Left cardiac atrium (tissue), 4 donors: ENCODE measurements around the gene SHLD2. TPM values are rescaled to one million over a fixed set of nuclear protein-coding genes. Genes with fewer than 3 reads are reported as not detected.
"Not testable (repeated sequence)": the region's sequence is repeated elsewhere in the genome, so short reads cannot be mapped to it uniquely, and the experiment has no call there.

Experiments
- ATAC-seq, 2 donors: fragments of 200-7000 bp; cut with Tn5 transposase; one replicate each; pipeline ENCODE4 v1.9.1; 2020; ENCODE audit warnings: mild to moderate bottlenecking in 2 of 2, moderate library complexity in 2 of 2
- DNase-seq: peaks from one replicate; pipeline ENCODE4 v3.0.0-alpha.2; 2020
- intact Hi-C, 2 donors: fragments of 100-400 bp; cut with DNase I; formaldehyde crosslinking; loops; one replicate each; pipeline versions ENCODE4 v1.14.1 to v1.15.1; 2022 to 2023
- total RNA-seq, 2 donors: library from RNA; stranded (reverse); fragmentation: NEBNext Ultra II Directional; extraction: Animal tissue kit (Norgen Biotek cat#: 25700); gene quantifications; one replicate each; pipeline ENCODE4 v1.2.1, GENCODE V29; 2021
- donor health status: DM: no; HTN: yes; CAD: no.
- donor health status: DM: no; HTN: yes; CAD: no; lungs with severe emphysema.
- donor health status: DM: yes; HTN: yes; CAD: no.
- donor health status: Dilated cardiomyopathy.

Gene SHLD2
- total RNA-seq, 2 donors from 2014 or later = 17.6 to 26.2 TPM

DNA sequence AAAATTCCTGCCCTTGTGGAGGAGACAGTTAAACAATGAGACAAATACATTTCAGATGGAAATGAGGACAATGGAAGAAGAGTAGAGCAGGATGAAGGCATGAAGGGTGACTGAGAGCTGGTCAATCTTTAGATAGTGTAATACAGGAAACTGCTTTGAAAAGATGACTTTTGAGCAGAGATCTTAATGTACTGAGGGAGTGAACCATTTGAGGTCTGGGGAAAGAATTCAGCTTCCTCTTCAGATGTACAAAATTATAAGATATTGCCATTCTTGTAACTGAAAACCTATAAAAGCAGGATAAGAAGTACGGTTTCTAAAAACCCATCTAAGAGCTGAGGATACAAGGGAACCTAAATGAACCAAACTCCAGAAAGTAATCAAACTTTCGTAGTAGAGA, 38.9 kb downstream of the SHLD2 start:
- ATAC-seq, DNase-seq, intact Hi-C loops: not testable (repeated sequence)

- DNase-seq, intact Hi-C loops: not testable (repeated sequence)
- peak; percentile 78 to 85 for ATAC-seq
Observed at GRCh38 chr10:87134440-87134839, 39.4 kb downstream of the SHLD2 start.

- DNase-seq, ATAC-seq, intact Hi-C loops: not testable (repeated sequence)
Observed at GRCh38 chr10:87137478-87137877, 42.5 kb downstream of the SHLD2 start.

GRCh38 chr10:87142230-87143108, 47.5 kb downstream of the SHLD2 start:
- peak; percentile 67 to 82 for ATAC-seq
- DNase-seq, intact Hi-C loops: not testable (repeated sequence)

- intact Hi-C loops, DNase-seq, ATAC-seq: not testable (repeated sequence)
Observed at GRCh38 chr10:87143109-87143418, 48.1 kb downstream of the SHLD2 start.

DNA sequence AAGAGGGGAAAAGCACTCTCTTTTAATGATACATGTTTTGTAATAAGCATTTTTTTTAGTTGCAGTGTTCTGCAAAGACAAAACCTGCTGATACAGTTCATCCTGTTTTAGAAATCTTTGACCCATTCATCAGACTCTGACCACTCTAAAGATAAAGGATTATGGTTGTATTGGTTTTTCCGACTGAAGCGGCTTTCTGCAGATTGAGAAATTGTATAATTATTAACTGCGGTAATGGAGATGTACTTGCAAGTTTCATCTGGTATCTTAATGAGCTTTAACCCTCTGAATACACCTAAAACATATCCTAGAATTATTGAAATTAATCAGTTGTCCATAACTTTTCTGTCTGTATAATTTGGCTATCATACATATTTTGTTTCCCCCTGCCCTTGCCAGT, 50.6 kb downstream of the SHLD2 start:
- ATAC-seq, intact Hi-C loops, DNase-seq: not testable (repeated sequence)

GRCh38 chr10:87149020-87149609, 54.1 kb downstream of the SHLD2 start:
- intact Hi-C loops, DNase-seq: not testable (repeated sequence)
- peak in 1 of 2 donors; percentile 54 for ATAC-seq

DNA sequence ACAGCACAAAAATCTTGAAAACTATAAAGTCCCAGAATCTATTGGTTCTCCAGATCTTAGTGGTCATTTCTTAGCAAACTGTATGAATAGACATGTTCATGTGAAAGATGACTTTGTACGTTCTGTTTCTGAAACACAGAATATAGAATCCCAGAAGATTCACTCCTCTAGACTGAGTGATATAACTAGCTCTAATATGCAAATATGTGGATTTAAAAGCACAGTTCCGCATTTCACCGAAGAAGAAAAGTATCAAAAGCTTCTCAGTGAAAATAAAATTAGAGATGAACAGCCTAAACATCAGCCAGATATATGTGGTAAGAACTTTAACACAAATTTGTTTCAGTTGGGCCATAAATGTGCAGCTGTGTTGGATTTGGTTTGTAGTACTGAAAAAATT, 56.5 kb downstream of the SHLD2 start:
- intact Hi-C loops, DNase-seq: not testable (repeated sequence)

GRCh38 chr10:87156841-87157240, 61.8 kb downstream of the SHLD2 start:
- ATAC-seq, intact Hi-C loops, DNase-seq: not testable (repeated sequence)

More for the DNA sequence above, 56.5 kb downstream of the SHLD2 start:
- ATAC-seq = not testable (repeated sequence)

DNA sequence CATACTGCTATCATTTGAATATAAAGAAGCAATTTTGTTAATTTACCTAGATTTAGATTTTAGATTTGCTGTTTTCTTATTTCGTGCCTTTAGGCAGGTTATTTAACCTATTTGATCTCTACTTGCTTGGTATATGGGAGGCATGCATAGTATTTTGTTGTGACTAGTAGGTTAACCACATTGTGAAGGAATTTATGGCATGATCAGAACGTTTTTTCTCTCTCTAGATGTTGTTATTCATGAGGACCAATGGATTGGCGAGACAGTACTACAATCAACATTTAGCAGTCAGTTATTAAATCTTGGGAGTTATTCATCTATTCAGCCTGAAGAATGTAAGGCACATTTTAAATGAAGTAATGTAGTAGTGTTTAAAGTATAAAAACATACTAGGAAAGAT, 62.8 kb downstream of the SHLD2 start:
- DNase-seq, intact Hi-C loops, ATAC-seq: not testable (repeated sequence)

DNA sequence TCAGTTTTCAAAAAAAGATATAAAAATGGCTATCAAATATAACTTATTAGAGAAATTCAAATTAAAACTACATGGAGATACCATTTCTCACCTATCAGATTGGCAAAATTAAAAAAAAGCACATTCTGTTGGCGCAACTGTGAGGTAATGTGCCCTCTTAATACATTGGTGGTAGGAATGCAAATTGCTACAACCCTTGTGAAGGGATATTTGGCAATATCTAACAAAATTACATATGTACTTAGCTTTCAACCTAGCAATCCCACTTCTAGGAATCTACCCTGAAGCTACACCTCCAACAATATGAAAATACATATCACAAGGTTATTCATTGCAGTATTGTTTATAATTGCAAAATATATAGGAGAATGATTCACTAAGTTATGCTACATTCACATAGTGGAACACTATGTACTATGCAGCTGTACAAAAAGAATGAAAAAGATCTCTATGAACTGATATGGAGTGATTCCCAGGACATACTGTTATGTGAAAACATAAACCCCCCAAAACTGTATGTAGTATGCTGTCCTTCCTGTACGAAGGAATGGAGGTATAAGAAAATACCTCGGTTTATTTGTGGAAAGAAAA, 67.8 kb downstream of the SHLD2 start:
- intact Hi-C loops, ATAC-seq, DNase-seq: not testable (repeated sequence)

GRCh38 chr10:87163414-87163813, 68.4 kb downstream of the SHLD2 start:
- intact Hi-C loops, DNase-seq, ATAC-seq: not testable (repeated sequence)

GRCh38 chr10:87169857-87170256, 74.9 kb downstream of the SHLD2 start:
- ATAC-seq, intact Hi-C loops, DNase-seq: not testable (repeated sequence)

GRCh38 chr10:87170705-87171104, 75.7 kb downstream of the SHLD2 start:
- ATAC-seq, intact Hi-C loops, DNase-seq: not testable (repeated sequence)

GRCh38 chr10:87171670-87172069, 76.7 kb downstream of the SHLD2 start:
- DNase-seq, intact Hi-C loops, ATAC-seq: not testable (repeated sequence)

DNA sequence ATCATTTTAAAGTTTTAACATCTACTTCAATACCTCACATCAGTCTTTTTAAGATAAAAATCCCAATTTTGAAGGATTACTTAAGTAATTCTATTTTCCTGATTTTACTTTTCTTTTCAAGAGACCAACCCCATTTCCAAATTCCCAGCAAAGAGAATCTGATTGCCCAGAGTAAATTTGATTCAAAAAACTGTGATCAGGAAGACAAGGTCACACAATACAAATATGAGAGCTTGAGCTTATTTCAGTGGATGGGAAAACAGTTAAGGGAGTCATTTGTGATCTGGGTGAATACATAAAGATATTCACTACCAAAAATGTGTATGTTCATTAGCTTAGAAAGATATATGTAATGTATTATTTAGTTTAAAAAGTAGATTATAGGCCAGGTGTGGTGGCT, 77.2 kb downstream of the SHLD2 start:
- ATAC-seq, DNase-seq, intact Hi-C loops: not testable (repeated sequence)

GRCh38 chr10:87177587-87177986, 82.6 kb downstream of the SHLD2 start:
- intact Hi-C loops, DNase-seq, ATAC-seq: not testable (repeated sequence)

DNA sequence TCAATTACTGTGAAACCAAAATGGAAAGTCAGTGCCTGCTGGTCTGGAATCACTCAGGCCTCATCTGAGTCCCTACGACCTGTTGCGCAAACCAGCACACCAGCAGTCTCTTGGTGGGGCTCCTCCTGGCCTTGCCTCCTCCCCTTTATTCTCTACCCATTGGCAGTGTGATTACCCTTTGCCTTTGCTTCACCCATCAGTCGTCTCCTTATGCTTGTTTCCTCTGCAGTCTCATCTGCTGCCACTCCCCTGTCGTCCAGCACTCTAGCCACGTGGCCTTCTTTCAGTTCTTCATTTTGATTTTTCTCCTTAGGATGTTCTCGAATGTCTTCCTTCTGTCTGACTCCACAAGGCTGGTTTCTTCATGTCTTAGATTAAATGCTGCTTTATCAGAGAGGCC, 89.4 kb downstream of the SHLD2 start:
- ATAC-seq (peak in 1 of 2 donors; percentile 83), DNase-seq (peak; percentile 20)
- intact Hi-C loops = not testable (repeated sequence)

DNA sequence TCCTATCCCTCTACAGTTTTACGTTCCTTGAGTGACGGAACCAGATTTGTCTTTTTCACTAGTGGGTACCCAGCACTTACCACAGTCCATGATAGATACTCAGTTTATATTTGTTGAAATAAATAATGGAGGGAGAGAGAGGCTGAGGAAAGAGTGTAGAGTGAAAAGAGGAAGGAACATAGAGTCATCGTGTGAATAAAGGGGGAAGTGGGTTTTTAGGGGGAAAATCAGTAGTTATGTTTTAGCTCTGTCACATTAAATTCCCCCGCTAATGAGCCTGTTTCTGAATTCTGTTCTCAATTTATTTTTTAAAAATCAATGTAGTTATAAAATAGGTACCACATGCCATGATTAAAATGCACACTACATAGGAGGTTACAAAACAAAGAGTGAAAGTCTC, 91.0 kb downstream of the SHLD2 start:
- ATAC-seq, DNase-seq, intact Hi-C loops: not testable (repeated sequence)

DNA sequence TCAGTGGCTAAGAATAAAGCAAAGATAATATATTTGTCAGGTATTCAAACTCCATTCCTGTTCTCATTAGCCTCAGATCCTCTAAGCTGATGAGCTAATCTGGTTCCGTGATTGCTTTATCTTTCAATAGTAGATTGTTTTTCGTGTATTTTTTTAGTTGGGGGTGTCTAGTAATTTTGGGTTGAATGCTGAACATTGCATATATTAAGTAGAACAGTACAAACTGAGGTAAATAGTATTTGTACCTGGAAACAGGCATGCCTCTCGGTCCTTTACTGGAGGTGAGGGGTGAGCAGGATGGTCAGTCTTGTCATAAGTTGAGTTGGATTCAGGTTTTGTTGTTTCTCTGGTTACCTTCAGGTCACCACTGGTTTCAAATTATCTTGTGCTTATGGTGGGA, 92.6 kb downstream of the SHLD2 start:
- DNase-seq, ATAC-seq, intact Hi-C loops: not testable (repeated sequence)
